ENCODE data around the gene TSPAN17. TPM values are rescaled to one million over a fixed set of nuclear protein-coding genes. Genes with fewer than 3 reads are reported as not detected.
A peak's percentile ranks its signal among the peaks of the same experiment; 100 is the strongest.

The TSPAN17 gene
- total RNA-seq, 1 donor from 2014 or later = 16.9 TPM

GRCh38 chr5:176646049-176646706, 1.1 kb upstream of the TSPAN17 start:
- no peak for DNase-seq (ENCODE audit: extremely low spot score in 2 of 2)
- H3K4me1 ChIP-seq = peaks cover 34% of the 10 kb centered on the region
- H3K4me3 ChIP-seq = peak overlapping the region; percentile 35 to 81
- no peaks in the 10 kb centered on the region for H3K36me3 ChIP-seq
- intact Hi-C loops (cut with DNase I) = no loop called here
- H3K27me3 ChIP-seq = no peaks in the 10 kb centered on the region
- H3K9me3 ChIP-seq = no peaks in the 10 kb centered on the region
- peak overlapping the region; percentile 71 for H3K27ac ChIP-seq
- no peak for TF ChIP-seq CTCF (IDR thresholded peaks at IDR 0.05)
- TF ChIP-seq POLR2AphosphoS5 (IDR thresholded peaks at IDR 0.05; ENCODE audit: insufficient read depth in 1 of 2, low read depth in 1 of 2) = no peak
- TF ChIP-seq POLR2A (IDR thresholded peaks at IDR 0.05) = no peak

- intact Hi-C loops (cut with DNase I) = no loop called here
- Histone ChIP-seq H3K27ac (peak overlapping the region; percentile 71), H3K9me3 (no peaks in the 10 kb centered on the region), H3K4me1 (peaks cover 34% of the 10 kb centered on the region), H3K36me3 (no peaks in the 10 kb centered on the region), H3K4me3 (peak overlapping the region; percentile 35 to 81), H3K27me3 (no peaks in the 10 kb centered on the region)
- no peak for TF ChIP-seq CTCF (IDR thresholded peaks at IDR 0.05)
- no peak for TF ChIP-seq POLR2AphosphoS5 (IDR thresholded peaks at IDR 0.05; ENCODE audit: insufficient read depth in 1 of 2, low read depth in 1 of 2)
- no peak for TF ChIP-seq POLR2A (IDR thresholded peaks at IDR 0.05)
- no peak for DNase-seq (ENCODE audit: extremely low spot score in 2 of 2)
Measured at GRCh38 chr5:176646707-176647029, 616 bp upstream of the TSPAN17 start.

GRCh38 chr5:176647843-176648473, 674 bp downstream of the TSPAN17 start:
- TF ChIP-seq POLR2AphosphoS5 (IDR thresholded peaks at IDR 0.05; ENCODE audit: insufficient read depth in 1 of 2, low read depth in 1 of 2) (no peak), CTCF (IDR thresholded peaks at IDR 0.05) (no peak), POLR2A (IDR thresholded peaks at IDR 0.05) (no peak)
- Histone ChIP-seq H3K9me3 (no peaks in the 10 kb centered on the region), H3K36me3 (peaks cover 0 to 2% of the 10 kb centered on the region in 2 donors), H3K27me3 (no peaks in the 10 kb centered on the region), H3K4me1 (peaks cover 34% of the 10 kb centered on the region), H3K27ac (peak overlapping the region; percentile 60), H3K4me3 (peak overlapping the region; percentile 68 to 81)
- DNase-seq (ENCODE audit: extremely low spot score in 2 of 2) = no peak
- intact Hi-C loops (cut with DNase I) = no loop called here

GRCh38 chr5:176648474-176649194, 1.4 kb downstream of the TSPAN17 start:
- peaks cover 37% of the 10 kb centered on the region for H3K4me1 ChIP-seq
- H3K36me3 ChIP-seq = peaks cover 0 to 9% of the 10 kb centered on the region in 2 donors
- intact Hi-C loops (cut with DNase I) = no loop called here
- no peaks in the 10 kb centered on the region for H3K9me3 ChIP-seq
- peak overlapping the region; percentile 68 to 81 for H3K4me3 ChIP-seq
- peak overlapping the region; percentile 60 for H3K27ac ChIP-seq
- DNase-seq (ENCODE audit: extremely low spot score in 2 of 2) = no peak
- no peaks in the 10 kb centered on the region for H3K27me3 ChIP-seq
- no peak for TF ChIP-seq POLR2AphosphoS5 (IDR thresholded peaks at IDR 0.05; ENCODE audit: insufficient read depth in 1 of 2, low read depth in 1 of 2)
- no peak for TF ChIP-seq CTCF (IDR thresholded peaks at IDR 0.05)
- TF ChIP-seq POLR2A (IDR thresholded peaks at IDR 0.05) = no peak

Measured in vagina (tissue), 2 donors.